DMS 273 (cell line): ENCODE results near the gene RFX8.
A peak's percentile ranks its signal among the peaks of the same experiment; 100 is the strongest.

Experiments
- DNase-seq: peaks from one replicate; lab custom pipeline; 2025; ENCODE audit not compliant: unreplicated experiment; lab: John Stamatoyannopoulos, UW

Gene RFX8

DNA sequence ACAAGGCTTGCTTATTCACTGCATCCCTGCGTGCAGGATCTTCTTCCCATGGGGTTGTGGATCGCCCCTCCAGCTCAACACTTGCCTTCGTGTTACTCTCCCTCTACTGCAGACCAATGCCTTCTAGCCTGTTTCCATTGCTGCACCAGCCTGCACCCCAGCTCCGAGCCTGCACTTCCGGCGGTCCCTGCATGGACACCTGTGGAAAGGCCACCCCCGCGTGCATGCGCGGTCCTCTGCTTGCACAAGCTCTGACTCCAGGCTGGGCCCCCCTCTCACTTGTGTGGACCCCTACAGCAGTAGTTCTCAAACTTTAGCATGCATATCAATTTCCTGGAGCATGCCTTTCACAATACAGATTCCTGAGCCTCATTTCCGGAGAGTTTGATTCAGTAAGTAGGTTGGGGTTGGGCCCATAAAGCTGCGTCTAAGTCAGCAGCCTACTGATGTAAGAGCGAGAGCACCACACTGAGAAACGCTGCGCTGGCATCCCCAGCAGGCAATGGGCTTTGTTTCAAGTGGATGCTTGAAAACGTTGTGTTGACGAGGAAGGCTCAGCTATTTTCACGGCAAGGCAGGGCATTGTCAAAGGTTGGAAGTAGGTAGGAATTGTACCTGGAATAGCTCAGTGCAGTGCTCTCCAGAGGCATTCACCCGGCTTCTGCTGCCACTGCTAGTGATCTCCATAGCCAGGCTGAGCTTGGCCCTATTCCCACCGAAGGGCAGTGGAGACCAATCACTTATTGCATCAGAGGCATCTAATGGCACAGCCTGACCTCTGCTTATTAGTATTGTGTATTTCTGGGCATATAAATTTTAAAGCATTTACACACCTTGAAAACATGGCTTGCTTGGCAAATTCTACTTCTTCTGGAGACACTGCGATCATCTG is 120.2 kb downstream of the RFX8 start:
- no peak for DNase-seq

DNA sequence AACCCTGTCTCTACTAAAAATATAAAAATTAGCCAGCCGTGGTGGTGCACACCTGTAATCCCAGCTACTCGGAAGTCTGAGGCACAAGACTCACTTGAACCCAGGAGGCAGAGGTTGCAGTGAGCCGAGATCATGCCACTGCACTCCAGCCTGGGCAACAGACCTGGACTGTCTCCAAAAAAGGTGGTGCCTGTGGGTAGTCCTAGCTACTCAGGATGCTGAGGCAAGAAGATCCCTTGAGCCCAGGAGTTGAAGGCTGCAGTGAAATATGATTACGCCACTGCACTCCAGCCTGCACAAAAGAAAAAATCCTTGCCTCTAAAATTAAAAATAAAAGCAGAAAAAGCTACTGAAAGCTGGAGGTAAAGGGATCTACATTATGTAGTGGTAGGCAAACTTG is 122.3 kb downstream of the RFX8 start:
- DNase-seq = peak; percentile 8

DNA sequence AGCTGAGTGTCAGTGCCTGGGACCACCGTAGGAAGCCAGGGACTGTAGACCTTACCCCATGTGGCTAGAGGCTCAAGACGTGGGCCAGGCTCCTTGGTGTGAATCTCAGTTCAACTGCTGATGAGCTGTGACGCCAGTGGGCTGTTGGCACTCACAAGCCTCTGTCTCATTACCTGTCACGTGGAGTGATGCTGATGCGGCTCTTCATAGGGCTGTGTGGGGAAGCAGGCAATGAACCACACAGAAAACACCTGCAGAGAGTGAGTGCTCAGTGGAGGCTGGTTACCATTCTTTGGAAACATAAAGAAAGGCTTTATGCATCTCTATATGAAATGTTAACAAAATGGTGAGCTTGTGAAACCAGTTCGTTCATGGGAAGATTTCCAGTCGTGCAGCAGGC is 123.7 kb downstream of the RFX8 start:
- no peak for DNase-seq

DNA sequence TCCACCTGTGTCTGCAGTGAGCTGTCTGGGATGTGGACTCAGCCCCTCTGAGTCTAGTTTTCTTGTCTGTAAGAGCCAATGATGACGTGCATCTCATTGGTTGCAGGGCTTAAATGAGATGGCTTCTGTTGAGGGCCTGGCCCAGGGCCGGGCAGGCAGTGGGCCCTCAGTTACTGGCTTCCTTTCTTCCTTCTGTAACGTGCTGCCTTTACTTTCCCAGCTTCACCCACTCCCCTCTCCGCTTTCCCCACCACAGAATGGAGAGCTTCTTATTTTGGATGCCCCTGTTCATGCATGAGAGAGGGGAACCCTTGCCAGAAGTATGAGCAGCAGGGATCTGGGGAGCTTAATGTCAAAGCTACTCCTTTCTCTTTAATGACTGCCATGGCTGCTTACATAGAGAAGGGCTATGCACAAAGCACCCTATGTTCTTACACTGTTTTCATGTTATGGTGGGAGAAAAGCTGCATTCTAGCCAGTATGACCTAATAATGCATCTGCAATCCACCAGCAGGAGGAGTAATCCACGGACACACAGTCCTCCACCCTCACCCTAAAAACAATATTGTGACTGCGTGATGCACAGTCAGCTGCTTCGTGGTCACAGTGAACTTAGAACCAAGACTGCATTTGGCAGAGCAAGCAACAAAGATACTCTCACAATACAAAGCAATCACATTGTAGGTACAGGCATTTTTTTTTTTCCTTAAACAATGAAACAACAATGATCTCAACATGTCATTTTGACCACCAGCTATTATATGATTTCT is 124.8 kb downstream of the RFX8 start:
- no peak for DNase-seq

GRCh38 chr2:101348883-101349282 is 126.0 kb downstream of the RFX8 start:
- no peak for DNase-seq
